ENCODE measurements around the gene BRIX1. TPM values are rescaled to one million over a fixed set of nuclear protein-coding genes. Genes with fewer than 3 reads are reported as not detected.

Gene BRIX1
- total and polyA plus RNA-seq, 2 of the 4 experiments (the other 2 are of a cell fraction), result 15.1 to 26.1 TPM

GRCh38 chr5:34894716-34895115 lies 20.8 kb upstream of the BRIX1 start:
- H3K79me1 ChIP-seq (ENCODE audit: low read depth in 1 of 2, low read length in 2 of 2), result no peaks in the 10 kb centered on the region
- DNase-seq, result no peak
- no peak for ATAC-seq (ENCODE audit: low read depth)
- dilution Hi-C loops (cut with HindIII; ENCODE audit: low sequenced_read_pairs, unreplicated experiment), result no loop called here
- H3K36me3 ChIP-seq (ENCODE audit: control insufficient read depth, insufficient read depth, low read length), result 0 out of 2 replicates have a peak, but pooled peaks cover 3% of the 10 kb centered on the region
- BruUV-seq (replicated peaks), result no TSS peak
- CTCF ChIA-PET, result interaction anchor here (0.7 to 1.1 kb wide), 2 partner anchors 91 to 418 kb away, joined by 3 read pairs; no protein-coding TSS in a partner anchor
- POLR2A ChIA-PET (ENCODE audit: unreplicated experiment), result no interaction called here
- H2BK20ac ChIP-seq (ENCODE audit: low read depth, low read length), result no peak overlapping the region
- H3K4me3 ChIP-seq (ENCODE audit: insufficient read depth, low read depth, low read length), result no peak overlapping the region
- no peak overlapping the region for H3K14ac ChIP-seq (replicated peaks; ENCODE audit: low read depth, low read length)
- no peak overlapping the region for H2BK5ac ChIP-seq (ENCODE audit: low read depth, low read length, poor library complexity, severe bottlenecking)
- H3K9ac ChIP-seq (ENCODE audit: low read depth, low read length), result no peak overlapping the region
- H2BK120ac ChIP-seq (ENCODE audit: low read depth, low read length), result no peak overlapping the region
- no peak overlapping the region for H3K4ac ChIP-seq (ENCODE audit: low read depth, low read length)
- H3K4me2 ChIP-seq (ENCODE audit: low read depth, low read length), result no peak overlapping the region
- intact Hi-C loops (cut with micrococcal nuclease), result loop anchor here (5.0 kb wide), 1 partner anchor 52 kb away; no protein-coding TSS in a partner anchor
- H3K9me1 ChIP-seq (ENCODE audit: insufficient read depth, low read length), result no peaks in the 10 kb centered on the region
- no peak overlapping the region for H2AFZ ChIP-seq (replicated peaks; ENCODE audit: low read length, poor library complexity)
- no peak overlapping the region for H4K5ac ChIP-seq (ENCODE audit: low read depth, low read length)
- no peaks in the 10 kb centered on the region for H3K4me1 ChIP-seq (ENCODE audit: control insufficient read depth, insufficient read depth, low read length)
- no peaks in the 10 kb centered on the region for H3K27me3 ChIP-seq (ENCODE audit: control insufficient read depth, insufficient read depth, low read length)
- H3K56ac ChIP-seq (ENCODE audit: extremely low read depth, insufficient read depth, low read length), result no peak overlapping the region
- H3K27ac ChIP-seq (ENCODE audit: insufficient read depth, low read length), result no peak overlapping the region
- H3K23ac ChIP-seq (ENCODE audit: low read depth, low read length), result no peak overlapping the region
- no CpG with 5 or more reads among the region's 1 CpG for WGBS, 2 experiments (ENCODE audit: extremely low coverage in 2 of 2, insufficient read length in 1 of 2)
- H3K18ac ChIP-seq (ENCODE audit: low read depth, low read length), result no peak overlapping the region
- H4K91ac ChIP-seq (ENCODE audit: insufficient read depth, low read depth, low read length), result no peak overlapping the region
- in situ Hi-C loops (cut with MboI; ENCODE audit: low sequenced_read_pairs), result loop anchor here (5.0 to 25.0 kb wide), 2 partner anchors 417 to 907 kb away; partner anchors contain the start of gene SLC45A2
- no peaks in the 10 kb centered on the region for H3K9me3 ChIP-seq (ENCODE audit: control insufficient read depth, insufficient read depth, low read length)
- TF ChIP-seq BHLHE40 (IDR thresholded peaks at IDR 0.05; ENCODE audit: low read depth, low read length) (no peak), CHD1 (IDR thresholded peaks at IDR 0.05; ENCODE audit: low read depth, low read length) (no peak), USF2 (IDR thresholded peaks at IDR 0.05; ENCODE audit: low read depth, low read length) (no peak), SMC3 (IDR thresholded peaks at IDR 0.05; ENCODE audit: low read depth, low read length) (no peak), MAFK (IDR thresholded peaks at IDR 0.05; ENCODE audit: low read depth, low read length) (no peak), NFE2L2 (IDR thresholded peaks at IDR 0.05; ENCODE audit: low read depth, low read length) (no peak), MAZ (IDR thresholded peaks at IDR 0.05; ENCODE audit: borderline replicate concordance, low read depth, low read length) (no peak), RFX5 (IDR thresholded peaks at IDR 0.05; ENCODE audit: low read depth, low read length) (no peak), ELK1 (IDR thresholded peaks at IDR 0.05; ENCODE audit: borderline replicate concordance, low read depth, low read length) (no peak), MXI1 (IDR thresholded peaks at IDR 0.05; ENCODE audit: borderline replicate concordance, low read depth, low read length) (no peak), POLR2A (IDR thresholded peaks at IDR 0.05; ENCODE audit: low read depth, low read length) (no peak), RAD21 (IDR thresholded peaks at IDR 0.05; ENCODE audit: low read length) (no peak), CEBPB (IDR thresholded peaks at IDR 0.05; ENCODE audit: low read depth, low read length) (no peak), CTCF (conservative IDR thresholded peaks at IDR 0.05; ENCODE audit: low read depth, low read length) (no peak), FOS (IDR thresholded peaks at IDR 0.05; ENCODE audit: low read depth, low read length) (no peak), RCOR1 (IDR thresholded peaks at IDR 0.05; ENCODE audit: insufficient replicate concordance, low read length) (no peak)
- H2AK9ac ChIP-seq (replicated peaks; ENCODE audit: low read depth, low read length, poor library complexity), result no peak overlapping the region
- H4K8ac ChIP-seq (ENCODE audit: low read depth in 2 of 2, low read length in 2 of 2), result no peak overlapping the region
- no peaks in the 10 kb centered on the region for H4K20me1 ChIP-seq (ENCODE audit: insufficient read depth, low read length)
- H2AK5ac ChIP-seq (ENCODE audit: low read depth, low read length), result no peak overlapping the region
- no peak overlapping the region for H2BK15ac ChIP-seq (ENCODE audit: low read depth, low read length)
